GM18505 (cell line): ENCODE measurements around the gene SYTL5.

ENCODE experiments used
- ATAC-seq: cut with Tn5 transposase; IDR thresholded peaks from one replicate; pipeline ENCODE4 v1.9.1; 2021; ENCODE audit not compliant: unreplicated experiment
- POLR2A ChIP-seq: IDR thresholded peaks from 4 replicates; pipeline ENCODE4 v1.6.1; 2011; ENCODE audit warnings: borderline replicate concordance; ENCODE audit not compliant: insufficient read depth, insufficient read length; ENCODE audit errors: extremely low read depth

Gene SYTL5

GRCh38 chrX:37995428-37995827, 10.9 kb upstream of the SYTL5 start:
- TF ChIP-seq POLR2A, result no peak
- no peak for ATAC-seq

GRCh38 chrX:37997096-37997495, 9.3 kb upstream of the SYTL5 start:
- ATAC-seq, result no peak
- no peak for TF ChIP-seq POLR2A

- no peak for TF ChIP-seq POLR2A
- no peak for ATAC-seq
Observed at GRCh38 chrX:37998586-37999262, 7.6 kb upstream of the SYTL5 start.

GRCh38 chrX:38000706-38001105, 5.6 kb upstream of the SYTL5 start:
- TF ChIP-seq POLR2A, result no peak
- no peak for ATAC-seq

GRCh38 chrX:38004046-38004445, 2.3 kb upstream of the SYTL5 start:
- no peak for TF ChIP-seq POLR2A
- ATAC-seq, result no peak

GRCh38 chrX:38006778-38007177, 425 bp downstream of the SYTL5 start:
- TF ChIP-seq POLR2A, result no peak
- ATAC-seq, result no peak

- ATAC-seq, result no peak
- TF ChIP-seq POLR2A, result no peak
Observed at GRCh38 chrX:38008658-38009057, 2.3 kb downstream of the SYTL5 start.

GRCh38 chrX:38009641-38010040, 3.3 kb downstream of the SYTL5 start:
- no peak for ATAC-seq
- no peak for TF ChIP-seq POLR2A

GRCh38 chrX:38018766-38019425, 12.5 kb downstream of the SYTL5 start:
- no peak for ATAC-seq
- no peak for TF ChIP-seq POLR2A

GRCh38 chrX:38028300-38028699, 21.9 kb downstream of the SYTL5 start:
- no peak for ATAC-seq
- no peak for TF ChIP-seq POLR2A

GRCh38 chrX:38036466-38036865, 30.1 kb downstream of the SYTL5 start:
- no peak for ATAC-seq
- TF ChIP-seq POLR2A, result no peak

- no peak for ATAC-seq
- TF ChIP-seq POLR2A, result no peak
Observed at GRCh38 chrX:38038501-38038900, 32.1 kb downstream of the SYTL5 start.

- ATAC-seq, result no peak
- TF ChIP-seq POLR2A, result no peak
Observed at GRCh38 chrX:38041237-38041636, 34.9 kb downstream of the SYTL5 start.

GRCh38 chrX:38044701-38045100, 38.3 kb downstream of the SYTL5 start:
- no peak for ATAC-seq
- no peak for TF ChIP-seq POLR2A
